Stimulated activated CD4-positive, alpha-beta T cell treated with anti-CD3 and anti-CD28 coated beads, TNF-alpha, amount 100 ng/mL, for 48 hours (primary cell): Measurements from ENCODE around the gene MTMR1.

ENCODE experiments used
- DNase-seq, 3 donors: peaks; one replicate each; pipeline ENCODE4 v3.0.0-alpha.2; 2020; ENCODE audit warnings: low read depth in 3 of 3

The MTMR1 gene

DNA sequence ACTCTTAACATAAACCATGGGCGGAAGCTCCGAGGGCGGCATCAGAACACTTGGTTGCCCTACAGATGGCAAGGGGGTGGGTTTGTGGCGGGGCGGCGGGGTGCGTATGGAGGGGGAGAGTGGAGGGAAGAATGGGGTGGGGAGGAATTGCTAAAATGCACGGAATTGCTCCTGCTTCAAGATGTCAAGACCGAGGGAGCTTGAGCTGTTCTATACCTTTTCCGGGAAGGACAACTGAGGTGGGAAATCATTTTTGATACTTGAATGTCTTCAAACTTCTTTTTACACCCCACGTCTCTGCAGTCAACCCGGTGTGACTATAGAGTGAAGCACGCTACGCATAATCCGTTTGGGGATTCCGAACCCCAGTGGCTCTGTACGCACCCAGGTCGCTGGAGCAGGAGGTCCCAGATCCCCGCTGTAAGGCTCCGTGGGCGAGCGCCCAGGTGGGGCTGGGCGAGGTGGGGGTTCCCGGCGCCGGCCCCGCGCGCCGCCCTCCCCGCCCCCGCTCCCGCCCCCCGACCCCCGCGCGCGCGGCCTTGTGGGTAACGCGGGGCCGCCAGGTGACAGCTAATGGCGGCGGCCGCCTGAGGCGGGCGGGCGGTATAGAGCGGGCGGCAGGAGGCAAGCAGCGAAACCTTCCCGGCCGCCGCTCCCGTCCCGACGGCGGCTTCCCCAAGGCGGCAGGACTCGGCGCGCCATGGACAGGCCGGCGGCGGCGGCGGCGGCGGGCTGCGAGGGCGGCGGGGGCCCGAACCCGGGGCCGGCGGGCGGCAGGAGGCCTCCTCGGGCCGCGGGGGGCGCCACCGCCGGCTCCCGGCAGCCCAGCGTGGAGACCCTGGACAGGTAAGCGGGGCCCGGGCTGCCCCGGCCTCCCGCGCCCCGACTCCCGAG, at the start of gene MTMR1:
Gene MTMR1, plus strand, starts transcription at position 566 of the 894 bp plus-strand sequence. Its CDS starts 135 bp downstream, at position 701.
- DNase-seq = no peak

DNA sequence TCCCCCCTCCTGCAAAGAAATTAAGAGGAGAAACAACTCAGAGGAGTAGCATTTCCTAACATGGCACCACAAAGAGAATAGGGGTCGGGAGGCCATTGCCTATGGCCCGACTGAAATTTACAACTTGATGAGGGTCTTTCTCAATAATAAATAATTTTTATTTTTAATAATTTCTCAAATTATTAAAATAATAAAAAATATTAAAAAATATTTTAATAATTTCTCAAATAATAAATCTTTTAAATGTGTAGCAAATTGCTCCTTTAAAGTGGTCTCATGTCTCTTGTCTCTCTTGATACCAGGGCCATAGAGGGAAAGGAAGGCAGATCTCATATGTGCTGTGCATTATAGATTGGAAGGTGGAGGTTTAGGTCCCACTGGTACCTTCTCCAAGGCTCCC, 49.2 kb upstream of the MTMR1 start:
- DNase-seq = no peak

DNA sequence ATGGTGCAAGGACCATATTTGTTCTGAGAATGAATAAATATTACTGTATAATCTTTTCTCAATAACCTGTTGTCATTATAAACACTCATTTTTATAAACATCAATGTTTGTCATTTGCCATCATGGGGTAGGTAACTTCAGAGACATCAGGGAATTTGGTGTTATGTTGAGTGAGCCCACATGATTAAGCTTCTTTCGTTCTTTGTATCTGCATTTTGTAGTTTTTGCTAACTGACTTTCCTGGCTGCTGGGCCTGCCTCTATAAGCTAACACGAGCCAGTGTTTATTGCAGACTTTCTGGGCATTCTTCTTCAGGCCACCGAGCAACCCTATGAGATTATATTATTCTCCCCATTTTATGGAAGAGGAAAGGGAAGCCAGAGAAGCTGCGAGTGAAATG, 48.8 kb upstream of the MTMR1 start:
- DNase-seq = no peak

DNA sequence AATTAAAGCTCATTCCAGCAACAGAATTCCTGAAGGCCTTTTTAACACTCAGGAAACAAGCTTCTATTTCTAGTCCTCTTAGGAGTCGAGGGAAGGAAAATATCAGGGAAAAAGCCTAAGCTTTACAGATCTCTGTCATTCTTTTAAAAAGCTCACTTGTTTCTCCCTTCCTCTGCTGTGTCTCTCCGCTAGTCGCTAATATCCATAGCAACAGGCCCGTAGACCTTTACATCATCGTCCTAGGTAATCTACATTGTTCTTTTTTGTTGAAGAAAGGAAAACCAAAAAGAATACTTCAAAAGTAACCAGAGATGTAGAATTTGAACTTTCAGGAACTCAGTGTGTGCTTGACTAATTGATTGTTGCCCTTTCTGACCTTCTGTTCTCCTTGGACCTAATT, 45.9 kb upstream of the MTMR1 start:
- no peak for DNase-seq

DNA sequence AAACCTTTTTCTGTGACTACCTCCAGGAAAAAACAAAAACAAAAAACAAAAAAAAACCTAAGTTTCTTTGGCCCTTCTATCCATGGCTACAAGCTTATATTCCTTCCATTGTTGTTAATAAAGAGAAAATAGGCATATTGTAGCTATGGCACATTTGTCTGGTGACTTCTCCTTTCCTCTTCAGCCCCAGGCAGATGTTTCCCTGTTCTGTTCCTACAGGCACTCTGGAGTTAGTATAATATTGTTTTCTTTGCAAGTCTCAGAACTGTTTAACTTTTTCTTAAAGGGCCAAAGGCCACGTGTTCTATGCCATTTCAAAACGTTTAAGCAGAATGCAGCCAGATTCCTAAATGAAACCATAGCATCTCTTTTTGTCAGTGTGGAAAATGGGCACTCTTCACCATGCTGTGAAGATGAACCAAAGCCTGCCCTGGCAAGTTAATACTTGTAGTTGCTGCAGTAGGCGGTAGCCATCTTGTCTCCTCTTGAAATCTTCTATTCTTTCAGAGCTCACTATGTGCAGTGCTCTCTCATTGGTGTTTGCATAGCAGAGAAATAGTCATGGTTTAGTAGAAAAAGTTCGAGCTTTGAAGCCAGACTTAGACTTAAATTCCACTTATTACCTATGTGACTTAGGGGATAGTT, 44.8 kb upstream of the MTMR1 start:
- DNase-seq = no peak

DNA sequence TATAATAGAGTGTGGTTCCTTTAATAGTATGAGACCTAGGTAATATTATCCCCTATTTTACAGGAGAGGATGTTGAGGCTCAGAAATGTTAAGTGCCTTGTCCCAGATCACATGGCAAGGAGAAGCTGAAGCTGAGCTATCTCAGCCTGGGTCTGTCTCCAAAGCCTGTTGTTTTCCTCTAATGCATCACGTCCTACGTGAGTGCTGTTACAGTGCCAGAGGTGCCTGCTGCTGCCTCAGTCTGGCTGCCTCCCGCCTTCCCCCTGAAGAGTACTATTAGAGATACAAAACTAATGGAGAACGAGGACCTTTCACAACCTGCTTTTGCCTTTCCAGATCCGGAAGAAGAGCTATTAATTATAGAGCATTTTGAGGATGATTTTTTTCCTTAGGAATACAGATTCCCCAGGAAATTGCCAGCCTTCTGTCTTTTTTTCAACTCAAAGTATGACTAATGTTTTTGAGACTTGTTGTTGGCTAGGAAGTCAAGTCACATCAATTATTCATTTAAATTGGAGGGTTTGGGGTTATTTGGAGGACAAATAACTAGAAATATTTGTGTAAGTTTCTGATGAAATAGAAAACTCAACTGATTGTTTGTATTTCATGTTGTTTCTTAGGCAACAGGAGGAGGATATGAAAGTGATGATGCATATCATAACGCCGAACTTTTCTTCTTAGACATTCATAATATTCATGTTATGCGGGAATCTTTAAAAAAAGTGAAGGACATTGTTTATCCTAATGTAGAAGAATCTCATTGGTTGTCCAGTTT, 43.9 kb upstream of the MTMR1 start:
- DNase-seq = no peak

DNA sequence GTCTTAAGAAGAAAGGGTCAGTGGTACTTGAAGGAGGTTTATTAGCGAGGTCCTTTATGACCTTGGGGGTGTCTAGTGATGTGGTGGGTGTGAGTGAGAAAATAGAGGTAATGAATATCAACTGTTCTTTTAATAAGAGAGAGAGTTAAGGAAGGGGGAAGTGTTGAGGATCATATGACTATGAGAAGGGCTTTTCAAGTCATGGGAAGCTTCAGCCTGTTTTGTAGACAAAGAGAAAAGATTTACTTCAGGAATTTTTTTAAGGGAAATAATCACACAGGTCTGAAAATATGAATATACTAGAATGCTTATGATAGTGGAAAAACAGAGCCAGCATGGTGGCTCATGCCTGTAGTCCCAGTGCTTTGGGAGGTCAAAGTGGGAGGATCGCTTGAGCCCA, 41.3 kb upstream of the MTMR1 start:
- DNase-seq = no peak

DNA sequence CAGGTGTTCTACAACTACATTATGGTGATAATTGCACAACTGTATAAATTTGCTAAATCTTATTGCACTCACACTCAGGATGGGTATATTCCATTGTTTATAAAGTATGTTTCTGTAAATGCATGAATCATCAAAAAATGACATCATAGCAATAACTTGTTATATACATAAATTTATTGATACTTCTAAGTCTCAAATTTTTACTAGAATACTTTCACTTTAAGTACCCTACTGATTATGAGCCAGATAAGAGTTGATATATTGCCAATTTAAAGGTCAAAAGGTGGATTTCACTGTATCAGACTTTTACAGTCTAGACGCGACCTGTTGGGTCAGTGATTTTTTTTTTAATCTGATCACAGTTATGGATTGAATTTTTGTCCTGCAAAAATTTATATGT, 37.4 kb upstream of the MTMR1 start:
- no peak for DNase-seq

DNA sequence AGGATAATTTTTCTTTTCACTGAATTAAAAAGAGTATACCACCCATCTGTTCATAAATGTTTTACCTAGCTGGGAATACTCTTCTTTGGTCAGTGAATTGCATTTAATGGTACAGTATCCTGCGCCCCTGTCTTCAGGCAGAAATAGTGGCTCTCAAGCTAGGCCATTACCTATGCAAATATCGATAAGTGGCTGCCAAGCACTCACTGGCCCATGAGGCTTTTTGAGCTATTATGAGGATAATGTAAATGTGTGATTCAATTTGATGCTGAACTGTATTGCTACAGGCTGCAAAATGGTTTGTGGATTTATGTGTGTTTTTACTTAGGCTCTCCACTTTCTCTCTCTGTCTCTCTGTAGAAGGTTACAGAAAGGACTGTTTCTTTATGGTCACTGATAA, 30.1 kb upstream of the MTMR1 start:
- no peak for DNase-seq

DNA sequence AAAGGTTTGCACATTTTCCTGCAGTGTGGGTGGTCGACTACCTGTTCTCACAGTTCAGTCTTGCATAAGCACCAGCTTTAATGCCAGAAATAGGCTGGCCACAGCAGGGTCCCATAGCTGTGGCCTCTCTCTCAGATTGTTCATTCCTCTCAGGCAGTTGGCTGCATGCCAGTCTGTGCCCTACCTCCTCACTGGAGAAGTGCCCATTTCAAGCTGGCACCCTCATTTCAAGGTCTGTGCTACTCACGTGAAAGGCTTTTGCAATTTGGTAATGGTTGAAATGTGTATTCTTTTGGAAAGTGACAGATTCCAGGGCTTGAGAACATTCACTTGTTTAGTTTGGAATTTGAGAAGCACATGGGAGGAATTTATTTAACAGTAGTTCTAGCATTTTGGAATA, 28.9 kb upstream of the MTMR1 start:
- no peak for DNase-seq

DNA sequence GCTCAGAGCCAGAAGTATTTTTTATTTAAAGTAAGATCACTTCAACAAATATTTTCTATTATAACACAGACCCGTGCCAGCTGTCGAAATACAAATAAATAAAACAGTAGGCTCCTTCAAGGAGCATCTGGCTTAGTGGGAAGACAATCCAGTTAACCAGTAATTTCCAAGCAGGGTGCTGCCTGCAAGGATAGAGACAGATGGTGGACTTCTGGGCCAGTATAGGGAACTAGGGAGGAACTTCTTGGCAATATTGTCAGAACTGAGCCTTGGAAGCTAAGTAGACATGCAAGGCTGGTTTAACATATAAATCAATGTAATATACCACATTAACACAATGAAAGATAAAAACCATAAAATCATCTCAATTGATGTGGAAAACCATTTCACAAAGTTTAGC, 17.0 kb upstream of the MTMR1 start:
- no peak for DNase-seq

DNA sequence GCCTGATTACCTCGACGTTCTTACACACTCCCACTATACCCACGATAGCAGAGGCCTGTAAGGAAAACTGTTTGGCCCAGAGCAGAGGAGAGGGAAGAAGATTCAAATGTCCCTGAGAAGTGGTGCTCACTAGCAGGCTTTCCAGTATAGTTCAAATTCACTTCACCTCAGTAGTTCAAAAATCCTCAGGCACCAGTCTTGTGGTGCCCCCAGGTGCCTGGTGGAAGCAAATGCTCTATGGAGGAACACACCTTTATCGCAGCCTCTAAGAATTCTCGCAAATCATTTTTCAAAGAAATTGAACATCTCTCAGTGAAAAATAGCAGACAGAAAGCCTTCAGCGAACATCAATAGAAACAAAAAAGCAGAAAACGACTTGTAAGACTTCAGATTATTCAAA, 12.2 kb upstream of the MTMR1 start:
- no peak for DNase-seq

DNA sequence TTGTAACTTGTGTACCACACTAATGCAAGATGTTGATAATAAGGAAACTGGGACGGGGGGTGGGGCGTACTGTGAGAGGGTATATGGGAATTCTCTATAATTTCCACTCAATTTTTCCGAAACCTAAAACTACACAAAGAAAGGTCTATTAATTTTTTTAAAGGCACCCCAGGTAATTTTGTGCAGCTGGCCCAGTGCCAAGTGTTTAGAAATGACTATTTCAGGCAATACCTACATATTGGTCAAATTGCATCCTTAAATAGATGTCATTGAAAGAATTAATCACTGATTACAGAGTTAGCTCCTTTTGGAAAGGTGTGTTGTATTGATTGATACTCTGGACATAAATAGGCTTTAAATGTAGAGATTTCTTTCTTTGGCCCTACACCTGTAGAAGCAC, 10.1 kb upstream of the MTMR1 start:
- DNase-seq = no peak

DNA sequence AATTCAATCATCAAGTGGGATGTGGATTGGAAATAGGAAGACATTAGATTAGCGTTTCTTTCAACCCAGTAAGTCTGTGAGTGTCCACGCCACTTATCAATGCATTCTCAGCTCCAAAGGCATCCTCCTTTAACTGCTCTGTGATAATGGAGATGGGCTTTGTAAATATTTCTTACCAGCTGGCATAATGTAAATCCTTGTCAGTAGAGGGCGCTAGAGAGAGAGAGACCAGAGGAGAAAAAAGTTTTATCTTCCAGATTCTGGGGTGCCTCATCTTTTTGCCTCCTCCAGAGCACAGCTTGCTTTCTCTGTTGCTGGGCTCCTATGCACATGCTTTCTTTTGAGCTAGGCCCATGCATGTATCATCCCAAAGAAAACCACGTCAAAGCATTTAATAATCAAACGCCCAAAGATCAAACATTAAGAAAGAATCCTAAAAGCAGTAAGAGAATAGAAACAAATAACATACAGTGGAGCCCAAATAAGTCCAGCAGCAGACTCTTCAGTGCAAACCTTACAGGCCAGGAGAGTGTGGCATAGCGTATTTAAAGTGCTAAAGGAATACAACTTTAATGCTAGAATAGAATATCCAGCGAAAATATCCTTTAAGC, 9.6 kb upstream of the MTMR1 start:
- no peak for DNase-seq

DNA sequence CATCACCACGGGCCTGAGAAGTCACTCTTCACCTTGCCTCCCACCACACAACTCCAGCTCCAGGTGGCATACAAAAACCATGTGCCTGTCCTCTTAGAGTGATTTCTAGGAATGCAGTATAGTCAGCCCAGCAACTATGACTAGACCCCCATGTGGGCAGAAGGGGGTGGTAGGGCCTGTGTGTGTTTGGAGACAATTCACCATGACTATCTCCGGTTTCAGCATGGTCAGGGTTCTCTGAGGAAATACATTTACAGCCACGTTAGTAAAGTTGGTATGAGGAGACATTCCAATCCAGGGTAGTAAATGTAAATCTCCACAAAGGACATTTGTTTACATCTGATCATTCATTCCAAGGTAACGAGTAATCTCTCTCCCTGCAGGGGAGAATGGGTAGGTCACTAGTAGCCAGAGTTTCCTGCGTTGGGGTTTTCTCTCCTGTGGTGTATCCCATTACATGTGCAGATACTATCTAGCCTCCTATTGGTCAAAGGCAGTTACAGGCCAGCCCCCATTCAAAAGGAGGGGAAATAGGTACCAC, 4.2 kb upstream of the MTMR1 start:
- no peak for DNase-seq

DNA sequence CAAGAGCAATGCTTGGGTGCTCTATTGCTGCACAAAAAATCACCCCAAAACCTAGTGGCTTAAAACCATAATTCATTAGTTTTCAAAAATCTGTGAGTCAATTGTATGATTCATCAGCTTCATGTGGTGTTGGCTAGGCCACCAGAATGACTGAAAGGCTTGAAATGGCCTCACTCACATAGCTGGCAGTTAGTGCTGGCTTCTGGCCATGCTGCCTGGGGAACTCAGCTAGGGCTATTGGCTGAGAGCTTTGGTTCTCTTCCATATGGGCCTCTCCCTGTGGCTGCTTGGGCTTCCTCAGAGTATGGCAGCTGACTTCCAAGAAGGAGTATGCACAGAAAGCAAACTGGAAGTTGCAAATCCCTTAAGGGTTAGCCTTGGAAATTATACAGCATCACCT, 3.1 kb upstream of the MTMR1 start:
- DNase-seq = no peak

DNA sequence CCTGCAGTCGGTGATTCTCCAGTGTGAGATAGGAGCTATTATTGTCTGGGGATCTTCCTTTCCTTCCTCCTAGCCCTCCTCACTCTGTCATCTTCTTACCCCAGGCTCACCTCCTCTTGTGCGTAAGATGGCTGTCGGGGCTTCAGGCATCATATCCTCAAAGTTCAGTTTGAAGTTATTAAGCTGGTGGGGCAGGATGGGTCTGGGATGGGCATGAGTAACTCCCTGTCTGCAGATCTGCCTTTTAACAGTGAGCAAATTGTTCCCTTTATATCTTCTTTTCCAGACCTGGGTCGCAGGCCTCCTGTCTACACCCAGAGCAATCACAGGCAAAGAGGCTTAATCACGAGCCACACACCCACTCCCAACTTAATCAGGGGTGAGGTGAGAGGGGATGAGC, 900 bp upstream of the MTMR1 start:
- DNase-seq = no peak

DNA sequence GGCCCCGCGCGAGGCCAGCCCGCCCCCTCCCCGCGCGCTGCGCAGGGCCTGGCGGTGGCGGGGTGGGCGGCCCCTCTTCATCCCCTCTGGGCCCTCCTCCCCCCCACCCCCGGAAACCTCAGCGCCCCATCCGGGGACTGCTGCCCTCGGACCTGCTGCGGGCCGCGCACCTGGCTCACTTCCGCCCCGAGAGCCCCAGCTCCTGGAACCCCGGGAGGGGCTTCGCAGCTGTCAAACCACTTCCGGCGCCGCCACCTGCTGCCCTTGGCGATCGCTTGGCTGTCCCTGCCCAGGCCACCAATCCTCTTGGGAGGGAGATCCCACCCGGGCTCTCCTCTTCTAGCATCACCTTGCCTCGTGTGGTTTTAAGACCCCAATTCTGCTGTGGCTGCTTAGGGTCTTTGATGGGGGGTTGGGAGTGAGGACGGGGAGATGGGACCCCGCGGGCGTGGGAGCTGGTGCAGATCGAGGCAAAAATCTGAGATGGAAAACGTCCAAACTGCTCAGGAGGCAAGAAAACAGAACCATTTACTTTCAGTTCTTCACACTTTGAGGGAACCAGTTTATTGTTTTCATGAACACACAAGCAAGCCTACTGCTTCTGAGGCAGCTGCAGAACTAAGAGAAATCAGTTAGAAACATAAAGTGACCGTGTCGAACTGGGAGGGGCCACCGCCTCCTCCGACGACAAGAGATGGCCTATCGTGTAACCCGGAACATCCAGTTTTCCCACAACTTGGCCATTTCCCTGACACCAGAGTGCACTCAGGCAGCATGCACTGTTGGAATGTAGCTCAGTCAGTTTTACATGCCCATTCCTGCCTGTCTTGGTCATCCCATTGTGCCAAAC, 754 bp downstream of the MTMR1 start:
- DNase-seq = peak in 2 of 3 donors; percentile 51 to 61

DNA sequence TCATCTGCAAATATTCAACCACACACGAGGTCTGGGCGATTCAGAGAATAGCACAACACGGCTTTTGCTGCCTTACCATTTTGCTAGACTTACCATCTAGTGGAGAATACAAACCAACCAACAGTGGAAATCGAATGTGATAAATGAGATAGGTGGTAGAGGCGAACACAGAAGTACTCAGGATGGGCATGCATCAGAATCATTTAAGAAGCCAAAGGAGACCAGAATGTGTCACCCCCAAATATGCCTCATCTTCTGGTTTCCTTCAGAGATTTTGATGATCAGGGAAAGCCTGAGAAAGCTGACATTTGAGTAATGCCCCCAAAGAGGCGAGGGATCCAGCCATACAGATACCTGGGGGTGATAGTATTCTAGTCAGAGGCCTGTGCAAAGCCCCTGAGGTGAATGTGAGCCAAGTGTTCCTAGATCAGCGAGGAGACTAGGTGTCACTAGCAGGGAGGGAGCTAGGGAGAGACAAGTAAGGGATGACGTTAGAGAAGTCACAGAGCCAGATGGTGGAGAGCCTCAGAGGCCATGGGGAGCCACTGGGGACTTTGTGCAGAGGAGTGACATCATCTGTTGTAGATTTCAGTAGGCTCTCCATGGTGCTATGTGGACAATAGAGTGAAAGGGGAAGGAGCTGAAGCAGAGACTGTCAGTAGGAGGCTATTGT, 1.7 kb downstream of the MTMR1 start:
- no peak for DNase-seq

DNA sequence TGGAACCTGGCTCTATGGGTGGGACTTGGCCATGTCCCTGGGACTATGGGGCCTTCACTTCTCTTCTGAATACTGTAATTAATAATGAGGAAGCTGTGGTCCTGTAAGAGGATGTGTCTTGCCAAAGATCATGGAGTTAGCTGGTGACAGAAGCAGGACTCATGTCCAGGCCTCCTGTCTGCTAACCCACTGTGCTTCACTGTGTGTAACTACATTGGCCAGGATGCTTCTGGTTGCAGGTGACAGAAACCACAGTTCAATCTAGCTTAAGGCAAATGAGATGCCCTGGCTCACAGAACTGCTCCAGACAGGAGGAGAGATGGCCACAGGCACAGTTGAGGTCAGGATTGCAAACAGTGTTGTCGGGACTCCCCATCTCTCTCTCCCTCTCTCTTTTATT, 3.1 kb downstream of the MTMR1 start:
- no peak for DNase-seq
